ENCODE measurements around the gene JCAD.
"Not testable (repeated sequence)": the region's sequence is repeated elsewhere in the genome, so short reads cannot be mapped to it uniquely, and the experiment has no call there.

Gene JCAD, protein sequence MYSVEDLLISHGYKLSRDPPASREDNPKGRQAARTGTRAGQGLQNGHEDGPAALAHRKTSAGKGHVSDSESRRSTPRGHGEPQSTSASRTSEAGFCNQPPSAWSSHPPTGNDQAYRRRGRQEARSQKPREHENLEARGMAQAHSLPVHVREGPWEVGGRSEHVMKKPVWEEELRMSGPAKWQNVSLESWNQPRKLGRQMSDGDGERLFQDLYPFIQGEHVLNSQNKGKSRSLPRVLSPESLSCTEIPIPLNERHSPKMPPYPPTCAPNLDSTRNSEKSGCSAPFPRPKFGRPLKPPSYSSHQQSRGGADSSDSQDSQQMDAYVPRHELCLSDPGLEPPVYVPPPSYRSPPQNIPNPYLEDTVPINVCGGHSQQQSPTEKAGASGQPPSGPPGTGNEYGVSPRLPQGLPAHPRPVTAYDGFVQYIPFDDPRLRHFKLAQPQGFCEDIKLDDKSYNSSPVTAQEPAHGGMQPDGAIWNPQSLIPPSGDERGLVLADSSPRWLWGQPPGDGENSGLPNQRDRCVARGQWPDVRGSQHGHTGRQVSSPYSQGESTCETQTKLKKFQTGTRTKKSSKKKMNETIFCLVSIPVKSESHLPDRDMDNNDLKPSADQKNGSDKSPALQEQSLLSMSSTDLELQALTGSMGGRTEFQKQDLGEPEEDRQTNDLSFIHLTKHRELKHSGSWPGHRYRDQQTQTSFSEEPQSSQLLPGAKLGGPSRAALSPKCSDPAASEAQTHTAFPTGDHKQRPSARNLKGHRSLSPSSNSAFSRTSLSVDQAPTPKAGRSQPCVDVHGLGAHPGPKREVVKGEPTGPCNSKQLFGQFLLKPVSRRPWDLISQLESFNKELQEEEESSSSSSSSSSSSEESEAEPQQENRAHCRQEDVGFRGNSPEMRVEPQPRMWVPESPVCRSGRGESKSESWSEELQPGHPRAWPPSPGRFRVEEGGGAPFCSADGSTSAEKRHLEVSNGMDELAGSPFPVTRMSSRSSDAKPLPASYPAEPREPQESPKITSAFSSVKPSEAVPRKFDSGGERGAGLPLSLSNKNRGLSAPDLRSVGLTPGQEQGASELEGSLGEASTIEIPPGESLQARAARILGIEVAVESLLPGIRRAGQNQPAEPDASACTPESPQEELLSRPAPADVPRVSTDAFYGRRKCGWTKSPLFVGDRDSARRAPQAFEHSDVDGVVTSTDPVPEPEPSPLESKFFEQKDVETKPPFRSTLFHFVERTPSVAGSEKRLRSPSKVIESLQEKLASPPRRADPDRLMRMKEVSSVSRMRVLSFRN (N-terminal part only)

DNA sequence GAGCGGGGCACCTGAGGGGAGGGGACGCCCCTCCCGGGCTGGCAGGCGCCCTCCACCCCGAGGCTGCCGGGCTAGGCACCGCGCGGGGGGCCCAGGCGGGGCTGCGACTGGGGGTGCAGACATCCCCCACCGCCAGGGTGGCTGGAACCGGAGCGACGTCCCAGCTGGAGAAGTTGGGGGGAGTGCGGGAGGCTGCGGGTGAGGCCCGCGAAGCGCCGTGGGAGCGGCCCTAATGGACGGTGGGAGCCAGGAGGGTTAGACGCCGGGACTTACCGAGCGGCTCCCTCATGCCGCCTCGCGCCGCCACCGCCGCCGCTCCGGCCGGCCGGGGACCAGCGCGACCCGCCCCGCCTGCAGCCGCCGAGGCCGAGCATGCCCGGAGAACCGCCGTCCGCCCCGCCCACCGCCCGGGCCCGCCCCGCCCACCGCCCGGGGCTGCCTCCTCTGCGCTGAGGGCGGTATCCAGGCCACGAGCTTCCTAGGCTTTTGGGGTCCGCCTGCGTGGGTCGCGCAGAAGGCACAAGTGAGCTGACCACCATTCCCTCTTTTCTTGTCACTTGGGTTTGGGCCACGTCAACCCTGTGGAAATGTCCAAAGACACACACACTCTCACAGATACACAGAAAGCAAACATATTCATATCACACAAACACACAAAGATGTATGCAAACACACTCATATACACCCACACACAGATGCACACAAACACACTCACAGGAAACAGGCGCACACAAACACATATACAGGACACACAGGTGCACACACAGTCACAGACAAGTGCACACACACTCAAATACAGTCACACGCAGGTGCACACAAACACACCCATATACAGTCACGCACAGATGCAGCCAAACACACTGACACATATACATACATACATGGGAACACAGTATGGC, at the start of gene JCAD:
TSS of gene JCAD (minus strand) at position 378 of the 899 bp plus-strand sequence. CDS start 11,774 bp downstream, outside the sequence.
- DNase-seq (ENCODE audit: low read depth) = peak; percentile 45

GRCh38 chr10:30106987-30107386, 47.6 kb upstream of the JCAD start:
- no peak for DNase-seq (ENCODE audit: low read depth)

DNA sequence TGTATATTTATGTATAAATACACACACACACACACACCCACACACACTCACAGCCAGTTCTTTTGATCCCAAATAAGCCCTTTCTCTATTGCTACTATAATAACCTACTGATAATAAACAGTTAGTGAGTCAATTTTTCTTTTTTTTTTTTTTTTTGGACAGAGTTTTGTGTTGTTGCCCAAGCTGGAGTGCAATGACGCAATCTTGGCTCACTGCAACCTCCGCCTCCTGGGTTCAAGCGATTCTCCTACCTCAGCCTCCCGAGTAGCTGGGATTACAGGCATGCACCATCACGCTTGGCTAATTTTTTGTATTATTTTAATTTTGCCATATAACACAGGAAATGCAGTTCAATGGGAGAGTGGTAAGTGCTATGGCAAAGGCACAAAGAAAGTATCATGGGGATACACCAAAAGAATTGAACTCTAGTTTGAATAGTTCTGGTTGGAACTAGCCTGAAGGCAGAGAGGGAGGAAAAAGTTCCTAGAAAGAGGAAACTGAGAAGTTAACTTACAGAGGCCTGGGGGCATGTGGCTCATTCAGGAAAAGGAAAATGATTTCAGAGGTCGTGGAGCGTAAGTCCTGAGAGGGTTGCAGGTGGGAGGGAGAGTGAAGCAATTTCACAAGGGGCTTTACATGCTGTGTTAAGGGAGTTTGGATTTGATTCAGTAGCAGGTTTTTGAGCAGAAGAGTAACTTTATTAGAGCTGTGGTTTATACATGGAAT, 44.4 kb upstream of the JCAD start:
- no peak for DNase-seq (ENCODE audit: low read depth)

DNA sequence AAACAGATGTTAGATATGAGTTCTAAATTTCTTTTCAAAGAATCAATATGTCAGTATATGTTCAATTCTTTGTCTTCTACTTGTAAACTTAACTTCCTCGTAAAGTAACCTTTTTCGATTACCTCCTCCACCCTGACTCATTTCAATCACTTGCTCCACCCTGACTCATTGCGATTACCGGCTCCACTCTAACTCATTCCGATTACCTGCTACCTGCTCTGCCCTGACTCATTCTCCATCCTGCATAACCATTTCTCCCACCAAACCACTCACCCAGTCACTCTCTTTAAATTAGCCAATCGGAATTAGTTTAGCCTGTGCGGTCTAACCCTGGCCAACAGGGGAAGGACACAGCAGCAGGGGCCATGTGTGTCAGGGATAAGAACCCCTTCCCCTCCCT, 40.3 kb upstream of the JCAD start:
- DNase-seq (ENCODE audit: low read depth) = not testable (repeated sequence)

- DNase-seq (ENCODE audit: low read depth) = no peak
Observed at GRCh38 chr10:30099101-30099500, 39.7 kb upstream of the JCAD start.

GRCh38 chr10:30098629-30099028, 39.2 kb upstream of the JCAD start:
- DNase-seq (ENCODE audit: low read depth) = peak; percentile 68

- DNase-seq (ENCODE audit: low read depth) = no peak
Observed at GRCh38 chr10:30096564-30096963, 37.2 kb upstream of the JCAD start.

GRCh38 chr10:30095631-30096422, 36.4 kb upstream of the JCAD start:
- no peak for DNase-seq (ENCODE audit: low read depth)

DNA sequence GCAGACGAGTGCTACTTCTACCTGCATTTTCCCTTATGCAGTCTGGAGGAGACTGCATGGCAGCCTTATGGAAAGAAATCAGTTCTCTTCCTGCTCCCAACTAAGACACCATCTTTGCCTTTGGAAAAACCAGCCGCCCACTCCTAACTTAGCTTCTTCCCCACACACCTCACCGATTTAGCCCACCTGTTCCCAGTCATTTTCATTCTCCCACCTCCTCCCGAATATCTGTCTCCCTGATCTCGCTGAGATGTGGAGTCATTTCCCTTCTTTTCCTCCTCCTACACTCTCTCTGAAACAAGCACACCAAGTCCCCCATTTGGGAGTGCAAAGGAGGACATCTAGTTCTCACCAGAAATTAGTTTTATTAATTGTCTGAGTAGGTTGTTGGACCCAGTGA, 35.2 kb upstream of the JCAD start:
- DNase-seq (ENCODE audit: low read depth) = no peak

GRCh38 chr10:30093303-30093950, 34.0 kb upstream of the JCAD start:
- peak; percentile 11 for DNase-seq (ENCODE audit: low read depth)

GRCh38 chr10:30092151-30092790, 32.9 kb upstream of the JCAD start:
- no peak for DNase-seq (ENCODE audit: low read depth)

DNA sequence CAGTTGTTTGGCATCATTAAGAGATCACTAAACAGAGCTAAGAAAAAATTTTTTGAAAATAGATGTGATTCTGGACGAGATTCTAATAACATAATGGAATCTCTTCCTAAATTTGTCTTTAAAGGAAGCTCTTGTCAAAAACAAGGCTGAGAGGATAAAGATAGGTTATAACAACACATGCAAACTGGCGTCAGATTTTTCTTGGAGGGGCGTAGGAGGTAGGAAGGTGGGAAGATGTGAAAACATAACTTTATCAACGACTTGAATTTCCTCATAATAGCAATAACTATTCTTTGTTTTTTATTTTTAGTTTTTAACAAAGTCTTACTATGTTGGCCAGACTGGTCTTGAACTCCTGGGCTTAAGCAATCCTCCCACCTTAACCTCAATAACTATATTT, 31.8 kb upstream of the JCAD start:
- no peak for DNase-seq (ENCODE audit: low read depth)

- no peak for DNase-seq (ENCODE audit: low read depth)
Observed at GRCh38 chr10:30088178-30088577, 28.8 kb upstream of the JCAD start.

DNA sequence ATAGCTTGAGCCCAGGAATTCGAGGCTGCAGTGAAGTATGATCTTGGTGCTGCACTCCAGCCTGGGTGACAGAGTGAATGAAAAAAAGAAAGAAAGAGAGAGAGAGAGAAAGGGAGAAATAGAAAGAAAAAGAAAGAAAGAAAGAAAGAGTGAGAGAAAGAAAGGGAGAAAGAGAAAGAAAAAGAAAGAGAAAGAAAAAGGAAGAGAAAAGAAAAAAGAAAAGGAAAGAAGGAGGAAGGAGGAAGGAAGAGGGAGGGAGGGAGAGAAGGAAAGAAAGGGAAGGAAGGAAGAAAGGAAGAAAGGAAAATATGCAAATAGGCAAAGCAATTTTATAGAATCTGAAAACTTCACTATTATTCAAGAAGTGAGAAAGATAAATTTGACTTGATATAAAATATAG, 24.5 kb upstream of the JCAD start:
- no peak for DNase-seq (ENCODE audit: low read depth)

GRCh38 chr10:30081182-30081581, 21.8 kb upstream of the JCAD start:
- no peak for DNase-seq (ENCODE audit: low read depth)

DNA sequence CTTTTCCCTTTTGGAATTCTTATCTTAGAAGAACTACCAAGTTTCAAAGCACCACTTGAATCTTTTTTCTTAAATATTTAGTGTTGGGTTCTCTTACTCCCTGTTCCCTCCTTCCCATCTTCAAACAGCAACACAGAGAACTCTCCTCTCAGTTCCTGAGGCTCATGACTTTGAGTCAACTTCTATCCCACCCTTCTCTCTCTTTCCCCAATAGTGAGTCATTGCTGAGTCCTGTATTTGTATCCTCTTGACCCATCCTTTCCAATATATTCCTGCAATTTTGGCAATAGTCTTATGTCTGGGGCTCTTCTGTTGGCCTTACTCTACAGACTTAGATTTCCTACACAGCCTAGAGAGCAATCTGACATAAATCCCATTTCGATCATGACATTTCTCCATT, 20.8 kb upstream of the JCAD start:
- DNase-seq (ENCODE audit: low read depth) = no peak

DNA sequence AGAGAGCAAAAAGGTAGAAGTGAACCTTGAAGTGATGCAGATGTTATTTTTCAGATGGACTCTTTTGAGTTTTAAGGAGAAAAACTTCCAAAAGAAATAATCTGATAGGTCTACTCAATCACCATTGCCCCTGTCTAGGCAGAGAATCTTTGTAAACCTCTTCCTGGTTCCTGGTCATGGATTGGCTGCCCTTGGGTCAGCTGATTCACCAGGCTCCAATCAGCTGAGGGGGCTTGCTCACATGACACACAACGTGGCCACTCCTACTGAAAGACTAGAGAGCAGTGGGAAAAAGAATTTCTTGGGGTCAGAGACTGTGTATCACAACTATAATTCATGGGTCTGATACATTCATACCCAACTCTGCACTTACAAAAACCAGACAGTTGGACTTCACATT, 20.0 kb upstream of the JCAD start:
- DNase-seq (ENCODE audit: low read depth) = no peak

- DNase-seq (ENCODE audit: low read depth) = no peak
Observed at GRCh38 chr10:30075481-30075880, 16.1 kb upstream of the JCAD start.

DNA sequence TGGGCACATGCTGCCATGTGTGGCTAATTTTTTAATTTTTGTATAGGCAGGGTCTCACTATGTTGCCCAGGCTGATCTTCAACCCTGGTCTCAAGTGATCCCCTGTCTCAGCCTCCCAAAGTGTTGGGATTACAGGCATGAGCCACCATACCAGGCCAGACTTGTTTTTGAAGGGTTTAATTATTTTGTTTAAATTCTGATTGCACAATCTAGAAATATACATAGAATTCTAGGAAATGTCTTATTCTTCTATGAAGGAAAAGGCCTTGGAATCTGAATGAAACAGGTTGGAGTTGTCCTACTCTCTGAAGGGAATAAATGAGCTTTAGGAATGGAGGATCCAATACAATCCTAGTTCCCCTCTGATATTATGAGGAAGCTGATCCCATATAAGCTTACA, 15.5 kb upstream of the JCAD start:
- no peak for DNase-seq (ENCODE audit: low read depth)

Data from fibroblast of gingiva (primary cell).